OCI-LY1 (cell line): ENCODE data around the gene ZNF366.

Experiments used
- H2AFZ ChIP-seq: fragments of 200-600 bp; sonication (generic), shearing (Covaris generic); 2 replicates; pipeline ENCODE4 v1.6.0; 2014; ENCODE audit warnings: antibody characterized with exemption, mild to moderate bottlenecking, low read length
- H3F3A ChIP-seq: fragments of 200-600 bp; sonication (generic), shearing (Covaris generic); 2 replicates; pipeline ENCODE4 v1.6.0; 2014; ENCODE audit warnings: mild to moderate bottlenecking, antibody characterized with exemption, low read length, moderate library complexity; ENCODE audit not compliant: insufficient read depth
- H3K27ac ChIP-seq: fragments of 200-600 bp; sonication (generic); 2 replicates; pipeline ENCODE4 v1.5.1; 2014; ENCODE audit warnings: low read length, mixed run types, mild to moderate bottlenecking, low read depth; ENCODE audit not compliant: poor library complexity, severe bottlenecking
- H3K27me3 ChIP-seq: fragments of 200-600 bp; sonication (generic); 2 replicates; pipeline ENCODE4 v1.6.0; 2014; ENCODE audit warnings: antibody characterized with exemption, mild to moderate bottlenecking, low read length, moderate library complexity; ENCODE audit not compliant: insufficient read depth
- H3K36me3 ChIP-seq: fragments of 200-600 bp; sonication (generic); 2 replicates; pipeline ENCODE4 v1.6.1; 2014; ENCODE audit warnings: mild to moderate bottlenecking, antibody characterized with exemption, low read length, moderate library complexity, mixed read lengths; ENCODE audit not compliant: insufficient read depth
- H3K4me1 ChIP-seq: fragments of 200-600 bp; sonication (generic); 2 replicates; pipeline ENCODE4 v1.5.1; 2014; ENCODE audit warnings: mild to moderate bottlenecking, low read length, moderate library complexity; ENCODE audit not compliant: insufficient read depth, severe bottlenecking
- H3K4me2 ChIP-seq: fragments of 200-600 bp; sonication (generic), shearing (Covaris generic); 2 replicates; pipeline ENCODE4 v1.6.1; 2014; ENCODE audit warnings: low read length
- H3K4me3 ChIP-seq: fragments of 200-600 bp; sonication (generic); 2 replicates; pipeline ENCODE4 v1.5.1; 2014; ENCODE audit warnings: low read length, low read depth, mild to moderate bottlenecking, mixed read lengths; ENCODE audit not compliant: poor library complexity, severe bottlenecking
- H3K79me2 ChIP-seq: fragments of 200-600 bp; shearing (Covaris generic); 2 replicates; pipeline ENCODE4 v1.6.1; 2016; ENCODE audit warnings: mixed run types, low read length, mixed read lengths; ENCODE audit not compliant: insufficient read depth
- H3K9ac ChIP-seq: fragments of 200-600 bp; sonication (generic), shearing (Covaris generic); 2 replicates; pipeline ENCODE4 v1.6.1; 2014; ENCODE audit warnings: mild to moderate bottlenecking, low read length, mixed read lengths
- H3K9me2 ChIP-seq: fragments of 200-600 bp; sonication (generic), shearing (Covaris generic); 2 replicates; pipeline ENCODE4 v1.6.1; 2014; ENCODE audit warnings: low read depth, mild to moderate bottlenecking, low read length, mixed read lengths
- H3K9me3 ChIP-seq: fragments of 200-600 bp; shearing (Covaris generic); 2 replicates; pipeline ENCODE4 v1.6.1; 2014; ENCODE audit warnings: low read length, mixed read lengths
- H4K20me1 ChIP-seq: fragments of 200-600 bp; sonication (generic), shearing (Covaris generic); 2 replicates; pipeline ENCODE4 v1.6.0; 2016; ENCODE audit warnings: mild to moderate bottlenecking, low read length; ENCODE audit not compliant: insufficient read depth
- EZH2 ChIP-seq: fragments of 200-600 bp; sonication (generic), shearing (Covaris generic); IDR thresholded peaks from 2 replicates; pipeline ENCODE4 v1.8.0; 2017; ENCODE audit warnings: borderline replicate concordance, mixed run types, mild to moderate bottlenecking, antibody characterized with exemption, low read length, moderate library complexity, mixed read lengths
- TF ChIP-seq, protein P1 (sequence below): fragments of 200-600 bp; sonication (generic), shearing (Covaris generic); IDR thresholded peaks from 2 replicates; pipeline ENCODE4 v1.5.1; 2017; ENCODE audit warnings: mild to moderate bottlenecking, antibody characterized with exemption, low read length, moderate library complexity, mixed read lengths

Gene ZNF366

GRCh38 chr5:72541501-72542225 is 34.5 kb upstream of the ZNF366 start:
- no peak overlapping the region for H3K4me3 ChIP-seq
- H3K36me3 ChIP-seq, result no peaks in the 10 kb centered on the region
- H3K9ac ChIP-seq, result no peak overlapping the region
- no peak for TF ChIP-seq EZH2
- TF ChIP-seq, protein P1, sequence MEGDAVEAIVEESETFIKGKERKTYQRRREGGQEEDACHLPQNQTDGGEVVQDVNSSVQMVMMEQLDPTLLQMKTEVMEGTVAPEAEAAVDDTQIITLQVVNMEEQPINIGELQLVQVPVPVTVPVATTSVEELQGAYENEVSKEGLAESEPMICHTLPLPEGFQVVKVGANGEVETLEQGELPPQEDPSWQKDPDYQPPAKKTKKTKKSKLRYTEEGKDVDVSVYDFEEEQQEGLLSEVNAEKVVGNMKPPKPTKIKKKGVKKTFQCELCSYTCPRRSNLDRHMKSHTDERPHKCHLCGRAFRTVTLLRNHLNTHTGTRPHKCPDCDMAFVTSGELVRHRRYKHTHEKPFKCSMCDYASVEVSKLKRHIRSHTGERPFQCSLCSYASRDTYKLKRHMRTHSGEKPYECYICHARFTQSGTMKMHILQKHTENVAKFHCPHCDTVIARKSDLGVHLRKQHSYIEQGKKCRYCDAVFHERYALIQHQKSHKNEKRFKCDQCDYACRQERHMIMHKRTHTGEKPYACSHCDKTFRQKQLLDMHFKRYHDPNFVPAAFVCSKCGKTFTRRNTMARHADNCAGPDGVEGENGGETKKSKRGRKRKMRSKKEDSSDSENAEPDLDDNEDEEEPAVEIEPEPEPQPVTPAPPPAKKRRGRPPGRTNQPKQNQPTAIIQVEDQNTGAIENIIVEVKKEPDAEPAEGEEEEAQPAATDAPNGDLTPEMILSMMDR, result no peak
- no peaks in the 10 kb centered on the region for H3K27me3 ChIP-seq
- H3F3A ChIP-seq, result no peaks in the 10 kb centered on the region
- no peaks in the 10 kb centered on the region for H3K9me2 ChIP-seq
- H3K79me2 ChIP-seq, result no peaks in the 10 kb centered on the region
- no peaks in the 10 kb centered on the region for H4K20me1 ChIP-seq
- no peak overlapping the region for H3K4me2 ChIP-seq
- no peak overlapping the region for H2AFZ ChIP-seq
- H3K4me1 ChIP-seq, result no peaks in the 10 kb centered on the region
- H3K9me3 ChIP-seq, result no peaks in the 10 kb centered on the region
- no peak overlapping the region for H3K27ac ChIP-seq

- Histone ChIP-seq H2AFZ (no peak overlapping the region), H3K27ac (no peak overlapping the region), H3K4me3 (no peak overlapping the region), H3K9me2 (no peaks in the 10 kb centered on the region), H3K36me3 (no peaks in the 10 kb centered on the region), H4K20me1 (no peaks in the 10 kb centered on the region), H3K9me3 (no peaks in the 10 kb centered on the region), H3K9ac (no peak overlapping the region), H3K27me3 (no peaks in the 10 kb centered on the region), H3K4me2 (no peak overlapping the region), H3F3A (no peaks in the 10 kb centered on the region), H3K79me2 (no peaks in the 10 kb centered on the region), H3K4me1 (no peaks in the 10 kb centered on the region)
- TF ChIP-seq, protein P1, result no peak
- TF ChIP-seq EZH2, result no peak
Measured at GRCh38 chr5:72540759-72541438, 33.7 kb upstream of the ZNF366 start.

GRCh38 chr5:72539726-72540125 is 32.5 kb upstream of the ZNF366 start:
- Histone ChIP-seq H3K27ac (no peak overlapping the region), H3K27me3 (no peaks in the 10 kb centered on the region), H3K36me3 (no peaks in the 10 kb centered on the region), H3K4me2 (no peak overlapping the region), H3K4me3 (no peak overlapping the region), H3K9me2 (no peaks in the 10 kb centered on the region), H4K20me1 (no peaks in the 10 kb centered on the region), H3F3A (no peaks in the 10 kb centered on the region), H3K9me3 (no peaks in the 10 kb centered on the region), H3K4me1 (no peaks in the 10 kb centered on the region), H3K79me2 (no peaks in the 10 kb centered on the region), H2AFZ (no peak overlapping the region), H3K9ac (no peak overlapping the region)
- TF ChIP-seq EZH2, result no peak
- TF ChIP-seq, protein P1, result no peak
